Measurements from ENCODE around the gene ALDH4A1.
A peak's percentile ranks its signal among the peaks of the same experiment; 100 is the strongest.

DNA sequence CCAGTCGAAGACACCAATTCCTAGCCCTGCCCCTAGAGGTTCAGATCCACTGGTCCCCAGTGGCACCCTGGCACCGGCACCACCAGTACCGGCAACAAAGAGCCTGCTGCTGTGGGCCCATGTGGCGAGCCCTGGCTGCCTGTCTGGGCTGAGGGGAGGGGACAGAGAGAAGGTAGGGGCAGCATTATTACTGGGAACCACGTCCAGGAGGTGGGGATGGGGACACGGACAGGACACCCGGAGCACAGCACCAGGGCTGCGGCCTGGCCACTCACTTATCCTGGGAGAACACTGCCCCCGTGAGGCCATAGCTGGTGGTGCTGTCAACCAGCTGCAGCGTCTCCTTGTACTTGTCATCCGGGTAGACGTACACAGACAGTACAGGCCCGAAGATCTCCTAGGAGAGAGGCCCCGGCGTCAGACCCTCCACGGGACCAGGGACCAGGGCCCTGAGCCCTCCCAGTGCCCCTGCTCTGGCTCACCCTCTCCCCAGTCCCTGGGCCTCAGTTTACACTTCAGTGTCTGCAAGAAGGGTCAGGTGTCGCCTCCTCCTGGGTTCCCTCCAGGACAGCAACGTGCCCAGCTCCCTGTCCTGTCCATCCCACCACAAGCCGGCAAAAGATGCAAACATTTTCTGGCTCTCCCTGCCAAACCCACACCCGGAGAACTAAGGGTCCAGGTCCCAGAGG lies 27.1 kb downstream of the ALDH4A1 start:
- TF ChIP-seq, protein P1, sequence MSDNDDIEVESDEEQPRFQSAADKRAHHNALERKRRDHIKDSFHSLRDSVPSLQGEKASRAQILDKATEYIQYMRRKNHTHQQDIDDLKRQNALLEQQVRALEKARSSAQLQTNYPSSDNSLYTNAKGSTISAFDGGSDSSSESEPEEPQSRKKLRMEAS (IDR thresholded peaks at IDR 0.05) = no peak
- TF ChIP-seq, protein P2, sequence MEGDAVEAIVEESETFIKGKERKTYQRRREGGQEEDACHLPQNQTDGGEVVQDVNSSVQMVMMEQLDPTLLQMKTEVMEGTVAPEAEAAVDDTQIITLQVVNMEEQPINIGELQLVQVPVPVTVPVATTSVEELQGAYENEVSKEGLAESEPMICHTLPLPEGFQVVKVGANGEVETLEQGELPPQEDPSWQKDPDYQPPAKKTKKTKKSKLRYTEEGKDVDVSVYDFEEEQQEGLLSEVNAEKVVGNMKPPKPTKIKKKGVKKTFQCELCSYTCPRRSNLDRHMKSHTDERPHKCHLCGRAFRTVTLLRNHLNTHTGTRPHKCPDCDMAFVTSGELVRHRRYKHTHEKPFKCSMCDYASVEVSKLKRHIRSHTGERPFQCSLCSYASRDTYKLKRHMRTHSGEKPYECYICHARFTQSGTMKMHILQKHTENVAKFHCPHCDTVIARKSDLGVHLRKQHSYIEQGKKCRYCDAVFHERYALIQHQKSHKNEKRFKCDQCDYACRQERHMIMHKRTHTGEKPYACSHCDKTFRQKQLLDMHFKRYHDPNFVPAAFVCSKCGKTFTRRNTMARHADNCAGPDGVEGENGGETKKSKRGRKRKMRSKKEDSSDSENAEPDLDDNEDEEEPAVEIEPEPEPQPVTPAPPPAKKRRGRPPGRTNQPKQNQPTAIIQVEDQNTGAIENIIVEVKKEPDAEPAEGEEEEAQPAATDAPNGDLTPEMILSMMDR (IDR thresholded peaks at IDR 0.05; ENCODE audit: low read depth, low read length, missing input control) = peak; percentile 64

Data from liver (tissue), 2 donors.